MCF 10A (cell line): ENCODE data around the gene PLSCR3. TPM values are rescaled to one million over a fixed set of nuclear protein-coding genes. Genes with fewer than 3 reads are reported as not detected.

ENCODE experiments used
- BruUV-seq: library from RNA; stranded (reverse); fragments of 400-500 nt; replicated peaks from 2 replicates; lab custom pipeline; 2021; lab: Mats Ljungman, UMichigan
- CTCF ChIA-PET: fragments of 300-600 bp; sonication (Branson Sonifier 250); formaldehyde crosslinking; extraction: SDS; loops from one replicate; lab custom pipeline; 2021; ENCODE audit warnings: antibody characterized with exemption, inconsistent platforms; lab: Yijun Ruan, JAX
- POLR2A ChIA-PET: fragments of 300-600, 350-650 bp; sonication (Branson Sonifier 250); formaldehyde crosslinking; extraction: SDS; loops from one replicate; lab custom pipeline; 2020; ENCODE audit warnings: antibody characterized with exemption, inconsistent platforms; lab: Yijun Ruan, JAX
- DNase-seq: peaks from one replicate; pipeline ENCODE4 v3.0.0-alpha.2; 2018; ENCODE audit not compliant: unreplicated experiment
- H3K27ac Mint-ChIP-seq: one replicate; pipeline ENCODE4 v1.8.0; 2022; ENCODE audit warnings: mild to moderate bottlenecking, low read depth, mixed read lengths; ENCODE audit not compliant: unreplicated experiment
- H3K27me3 Mint-ChIP-seq: one replicate; pipeline ENCODE4 v1.8.0; 2022; ENCODE audit warnings: mixed read lengths; ENCODE audit not compliant: insufficient read depth, unreplicated experiment
- H3K36me3 Mint-ChIP-seq: one replicate; pipeline ENCODE4 v1.8.0; 2022; ENCODE audit warnings: mild to moderate bottlenecking, moderate library complexity, mixed read lengths; ENCODE audit not compliant: insufficient read depth, unreplicated experiment
- H3K4me1 Mint-ChIP-seq: one replicate; pipeline ENCODE4 v1.8.0; 2022; ENCODE audit warnings: mixed read lengths; ENCODE audit not compliant: insufficient read depth, unreplicated experiment
- H3K4me3 Mint-ChIP-seq: one replicate; pipeline ENCODE4 v1.8.0; 2022; ENCODE audit warnings: mild to moderate bottlenecking, moderate library complexity, mixed read lengths; ENCODE audit not compliant: unreplicated experiment
- H3K9me3 Mint-ChIP-seq: one replicate; pipeline ENCODE4 v1.8.0; 2022; ENCODE audit warnings: mixed read lengths; ENCODE audit not compliant: unreplicated experiment
- CTCF ChIP-seq: fragments of 200-600 bp; IDR thresholded peaks from one replicate; pipeline ENCODE4 v1.8.0; 2022; ENCODE audit warnings: antibody characterized with exemption, mild to moderate bottlenecking; ENCODE audit not compliant: unreplicated experiment
- intact Hi-C: fragments of 100-400 bp; cut with micrococcal nuclease; formaldehyde crosslinking; loops from 2 replicates; pipeline ENCODE4 v1.14.1; 2022
- total RNA-seq: library from RNA; stranded (reverse); gene quantifications from 2 replicates; pipeline ENCODE4 v1.2.3, GENCODE V29; 2022

PLSCR3 gene
- total RNA-seq, 1 experiment from 2014 or later, result 59.0 TPM

GRCh38 chr17:7352910-7353635 lies 41.3 kb downstream of the PLSCR3 start:
- peaks cover 17% of the 10 kb centered on the region for H3K4me1 Mint-ChIP-seq
- H3K27ac Mint-ChIP-seq, result peak overlapping the region; percentile 93
- POLR2A ChIA-PET, result interaction anchor here (0.7 to 7.3 kb wide), 16 partner anchors 23 to 490 kb away, joined by 3 to 76 read pairs (median 12); partner anchors contain the start of genes CD68, GPS2, NEURL4 and PLSCR3

GRCh38 chr17:7352503-7352889 lies 41.8 kb downstream of the PLSCR3 start:
- TF ChIP-seq CTCF, result peak; percentile 53
- ChIA-PET POLR2A (interaction anchor here (0.6 to 7.3 kb wide), 9 partner anchors 23 to 335 kb away, joined by 3 to 76 read pairs (median 10); partner anchors contain the start of genes GPS2, NEURL4, TMEM102 and TMEM256), CTCF (interaction anchor here (0.6 to 6.0 kb wide), 5 partner anchors 8 to 161 kb away, joined by 3 to 57 read pairs (median 4); partner anchors contain the start of gene TMEM102)
- peak overlapping the region; percentile 85 for H3K4me3 Mint-ChIP-seq
- peaks cover 24% of the 10 kb centered on the region for H3K36me3 Mint-ChIP-seq
- no peak for DNase-seq
- no peaks in the 10 kb centered on the region for H3K27me3 Mint-ChIP-seq
- intact Hi-C loops, result loop anchor here (5.0 to 10.0 kb wide), 2 partner anchors 130 to 332 kb away; partner anchors contain the start of genes POLR2A, SLC35G6, TP53 and WRAP53
- TSS peak; percentile 56 for BruUV-seq
- H3K4me1 Mint-ChIP-seq, result peaks cover 17% of the 10 kb centered on the region
- H3K9me3 Mint-ChIP-seq, result no peaks in the 10 kb centered on the region
- peak overlapping the region; percentile 93 for H3K27ac Mint-ChIP-seq

More at GRCh38 chr17:7352910-7353635, 41.3 kb downstream of the PLSCR3 start:
- Mint-ChIP-seq H3K27me3 (no peaks in the 10 kb centered on the region), H3K4me3 (peak overlapping the region; percentile 85), H3K36me3 (peaks cover 22% of the 10 kb centered on the region), H3K9me3 (no peaks in the 10 kb centered on the region)
- intact Hi-C loops, result loop anchor here (5.0 to 10.0 kb wide), 2 partner anchors 129 to 332 kb away; partner anchors contain the start of genes POLR2A, SLC35G6, TP53 and WRAP53
- DNase-seq, result no peak
- no TSS peak for BruUV-seq
- TF ChIP-seq CTCF, result no peak
- CTCF ChIA-PET, result interaction anchor here (0.6 to 6.0 kb wide), 10 partner anchors 9 to 307 kb away, joined by 3 to 57 read pairs (median 4); partner anchors contain the start of gene TMEM102

- no peaks in the 10 kb centered on the region for H3K27me3 Mint-ChIP-seq
- peak within 1 kb of the TSS; percentile 85 for H3K4me3 Mint-ChIP-seq
- ChIA-PET CTCF (interaction anchor here (0.7 to 6.0 kb wide), 3 partner anchors 62 to 85 kb away, joined by 4 to 57 read pairs (median 8); partner anchors contain the start of gene TMEM102), POLR2A (interaction anchor here (0.6 to 7.3 kb wide), 28 partner anchors 14 to 781 kb away, joined by 3 to 76 read pairs (median 4); partner anchors contain the start of genes ACADVL, ACAP1, DLG4 and GABARAP)
- no peak for TF ChIP-seq CTCF
- H3K36me3 Mint-ChIP-seq, result peaks cover 24% of the 10 kb centered on the region
- BruUV-seq, result no TSS peak
- H3K9me3 Mint-ChIP-seq, result no peaks in the 10 kb centered on the region
- peak; percentile 89 for DNase-seq
- intact Hi-C loops, result loop anchor here (5.0 to 10.0 kb wide), 2 partner anchors 130 to 333 kb away; partner anchors contain the start of genes POLR2A, SLC35G6, TP53 and WRAP53
- peaks cover 17% of the 10 kb centered on the region for H3K4me1 Mint-ChIP-seq
- peak within 1 kb of the TSS; percentile 93 for H3K27ac Mint-ChIP-seq
Measured at GRCh38 chr17:7351665-7352502, 42.4 kb downstream of the PLSCR3 start, which contains the start of gene KCTD11. Gene KCTD11, plus strand, starts transcription at chr17:7352162.
